Activated T-helper 1 cell treated with anti-CD3 and anti-CD28 coated beads, Interleukin-12 subunit alpha, Interleukin-12 subunit beta, Interleukin-2, Interleukin-4 antibody, amounts not matched to agents 30 ng/mL and 10 ng/mL and 1 ng/mL, durations not matched to agents 14 hours and 24 hours and 36 hours (primary cell): ENCODE results near the gene ETS1. TPM values are rescaled to one million over a fixed set of nuclear protein-coding genes. Genes with fewer than 3 reads are reported as not detected.
A peak's percentile ranks its signal among the peaks of the same experiment; 100 is the strongest.

Experiments used
- DNase-seq: peaks from one replicate; pipeline ENCODE4 v3.0.0; 2021; ENCODE audit warnings: low spot score
- H3K27ac Mint-ChIP-seq: one replicate; pipeline ENCODE4 v1.8.0; 2021; ENCODE audit warnings: mild to moderate bottlenecking, mixed read lengths
- H3K27me3 Mint-ChIP-seq: one replicate; pipeline ENCODE4 v1.8.0; 2022; ENCODE audit warnings: mild to moderate bottlenecking, moderate library complexity, mixed read lengths; ENCODE audit not compliant: insufficient read depth
- H3K36me3 Mint-ChIP-seq: one replicate; pipeline ENCODE4 v1.8.0; 2021; ENCODE audit warnings: low read depth, mixed read lengths
- H3K4me1 Mint-ChIP-seq: one replicate; pipeline ENCODE4 v1.8.0; 2021; ENCODE audit warnings: low read depth, mixed read lengths
- H3K4me3 Mint-ChIP-seq: one replicate; pipeline ENCODE4 v1.8.0; 2021; ENCODE audit warnings: mild to moderate bottlenecking, moderate library complexity, mixed read lengths
- H3K9me3 Mint-ChIP-seq: one replicate; pipeline ENCODE4 v1.8.0; 2021; ENCODE audit warnings: mixed read lengths
- intact Hi-C: fragments of 100-400 bp; cut with micrococcal nuclease; formaldehyde crosslinking; loops from one replicate; pipeline ENCODE4 v1.15.1; 2024
- total RNA-seq: library from RNA; stranded (reverse); gene quantifications from 2 replicates; pipeline ENCODE4 v1.2.3, GENCODE V29; 2022

The ETS1 gene
- total RNA-seq, 1 donor from 2014 or later: 609 TPM

GRCh38 chr11:128520888-128521681 lies 66.3 kb downstream of the ETS1 start:
- Mint-ChIP-seq H3K4me1 (peaks cover 65% of the 10 kb centered on the region), H3K9me3 (no peaks in the 10 kb centered on the region), H3K36me3 (peaks cover 52% of the 10 kb centered on the region), H3K27ac (peak overlapping the region; percentile 98), H3K4me3 (peak overlapping the region; percentile 96), H3K27me3 (no peaks in the 10 kb centered on the region)
- DNase-seq: no peak
- intact Hi-C loops: loop anchor here (1.0 kb wide), 2 partner anchors 11 to 49 kb away; no protein-coding TSS in a partner anchor

GRCh38 chr11:128520206-128520887 lies 67.0 kb downstream of the ETS1 start:
- DNase-seq: no peak
- Mint-ChIP-seq H3K4me1 (peaks cover 65% of the 10 kb centered on the region), H3K4me3 (peak overlapping the region; percentile 96), H3K9me3 (no peaks in the 10 kb centered on the region), H3K27me3 (no peaks in the 10 kb centered on the region), H3K27ac (peak overlapping the region; percentile 98), H3K36me3 (peaks cover 58% of the 10 kb centered on the region)
- intact Hi-C loops: loop anchor here (1.0 kb wide), 1 partner anchor 10 kb away; no protein-coding TSS in a partner anchor

DNA sequence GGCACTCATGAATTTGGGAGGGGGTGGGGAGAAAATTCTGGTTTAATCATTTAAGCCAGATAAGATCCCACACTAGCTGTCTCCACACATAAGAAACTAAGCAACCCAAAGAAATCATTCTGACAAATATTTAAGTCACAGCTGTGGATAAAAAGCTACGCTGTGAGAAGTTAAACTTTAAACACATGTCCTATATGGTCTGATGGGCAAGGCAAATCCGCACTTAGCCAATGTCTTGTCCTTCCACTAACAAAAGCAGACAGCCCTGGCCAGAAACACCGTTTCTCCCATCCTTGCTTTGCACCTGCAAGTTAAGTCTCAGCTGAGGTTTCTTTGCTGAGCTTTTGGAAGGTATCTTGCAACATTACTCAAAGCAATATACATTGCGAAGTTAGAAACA lies 68.0 kb downstream of the ETS1 start:
- H3K27me3 Mint-ChIP-seq: no peaks in the 10 kb centered on the region
- no peaks in the 10 kb centered on the region for H3K9me3 Mint-ChIP-seq
- peaks cover 66% of the 10 kb centered on the region for H3K36me3 Mint-ChIP-seq
- H3K27ac Mint-ChIP-seq: peak overlapping the region; percentile 98
- peak overlapping the region; percentile 96 for H3K4me3 Mint-ChIP-seq
- DNase-seq: no peak
- peaks cover 66% of the 10 kb centered on the region for H3K4me1 Mint-ChIP-seq
- intact Hi-C loops: loop anchor here (2.0 kb wide), 3 partner anchors 15 to 481 kb away; no protein-coding TSS in a partner anchor

DNA sequence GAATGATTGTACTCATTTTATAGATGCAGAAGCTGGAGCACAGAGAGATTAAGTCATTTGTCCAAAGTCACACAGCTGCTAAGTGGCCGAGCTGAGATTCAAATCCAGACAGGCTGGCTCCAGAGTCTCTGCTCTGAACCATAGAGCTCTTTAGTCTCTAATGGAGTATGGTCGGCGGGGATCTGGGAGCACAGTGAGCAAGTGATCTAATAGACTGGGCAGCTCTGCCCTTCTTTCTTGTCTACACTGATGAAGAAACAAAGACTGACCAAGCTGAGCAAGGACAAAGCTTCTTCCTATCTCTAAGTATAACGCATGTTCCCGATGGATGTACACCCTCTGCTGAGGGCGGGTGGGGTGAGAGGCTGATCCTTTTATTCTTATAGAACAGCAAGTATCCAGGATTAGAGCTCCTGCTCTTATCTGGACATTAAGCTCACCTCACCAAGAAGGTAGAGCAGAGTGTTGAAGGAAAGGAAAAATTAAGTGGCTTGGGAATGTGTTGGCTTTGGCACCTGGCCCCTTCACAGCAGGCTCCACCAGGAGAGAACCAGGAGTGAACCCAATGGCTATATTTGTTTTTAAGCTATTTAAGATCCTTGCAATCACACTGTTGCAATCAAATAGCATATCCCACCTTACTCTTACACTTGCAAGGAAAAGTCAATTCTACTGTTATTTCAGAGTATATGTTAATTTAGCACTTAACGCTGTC lies 68.7 kb downstream of the ETS1 start:
- H3K27me3 Mint-ChIP-seq: no peaks in the 10 kb centered on the region
- DNase-seq: no peak
- intact Hi-C loops: loop anchor here (2.0 kb wide), 3 partner anchors 14 to 480 kb away; no protein-coding TSS in a partner anchor
- H3K36me3 Mint-ChIP-seq: peaks cover 72% of the 10 kb centered on the region
- H3K9me3 Mint-ChIP-seq: no peaks in the 10 kb centered on the region
- peak overlapping the region; percentile 98 for H3K27ac Mint-ChIP-seq
- H3K4me3 Mint-ChIP-seq: peak overlapping the region; percentile 96
- peaks cover 67% of the 10 kb centered on the region for H3K4me1 Mint-ChIP-seq

DNA sequence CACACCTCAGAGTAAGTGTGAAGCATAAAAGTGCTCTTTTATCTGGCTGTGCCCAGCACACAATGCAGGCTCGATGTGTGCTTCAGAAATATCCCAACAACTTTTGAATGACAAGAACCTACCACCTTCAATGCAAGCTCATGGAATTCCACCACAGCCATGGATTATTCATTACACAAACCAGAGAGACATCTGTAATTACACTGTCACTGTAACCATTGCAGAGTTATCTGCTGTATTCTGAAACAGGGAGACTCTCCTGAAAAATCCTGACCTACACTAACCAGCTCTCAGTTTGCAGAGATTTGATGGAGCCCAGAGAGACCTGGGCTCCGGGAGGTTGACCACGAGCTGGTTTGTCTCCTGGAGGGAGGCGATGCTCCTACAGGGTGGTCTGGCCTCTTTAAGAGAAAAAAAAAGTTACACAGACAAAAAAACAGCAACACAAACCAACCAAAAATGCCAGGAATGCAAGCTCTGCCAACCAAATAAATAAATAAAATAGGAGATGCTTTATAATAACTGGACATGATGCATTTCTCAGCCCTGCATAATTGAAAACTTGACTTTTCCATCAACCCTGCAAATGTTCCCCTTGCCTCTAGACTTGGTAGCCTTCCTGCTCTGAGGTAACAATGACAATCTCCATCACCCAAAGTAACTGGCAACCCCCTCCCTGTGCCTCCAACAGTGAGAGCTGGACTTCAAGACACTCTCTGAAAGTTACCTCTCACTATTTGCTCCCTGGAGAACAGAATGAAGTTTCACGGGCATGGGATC lies 69.7 kb downstream of the ETS1 start:
- Mint-ChIP-seq H3K4me3 (peak overlapping the region; percentile 96), H3K9me3 (no peaks in the 10 kb centered on the region), H3K4me1 (peaks cover 67% of the 10 kb centered on the region), H3K27me3 (no peaks in the 10 kb centered on the region), H3K36me3 (peaks cover 82% of the 10 kb centered on the region), H3K27ac (peak overlapping the region; percentile 98)
- DNase-seq: no peak
- intact Hi-C loops: loop anchor here (2.0 kb wide), 3 partner anchors 13 to 479 kb away; no protein-coding TSS in a partner anchor

DNA sequence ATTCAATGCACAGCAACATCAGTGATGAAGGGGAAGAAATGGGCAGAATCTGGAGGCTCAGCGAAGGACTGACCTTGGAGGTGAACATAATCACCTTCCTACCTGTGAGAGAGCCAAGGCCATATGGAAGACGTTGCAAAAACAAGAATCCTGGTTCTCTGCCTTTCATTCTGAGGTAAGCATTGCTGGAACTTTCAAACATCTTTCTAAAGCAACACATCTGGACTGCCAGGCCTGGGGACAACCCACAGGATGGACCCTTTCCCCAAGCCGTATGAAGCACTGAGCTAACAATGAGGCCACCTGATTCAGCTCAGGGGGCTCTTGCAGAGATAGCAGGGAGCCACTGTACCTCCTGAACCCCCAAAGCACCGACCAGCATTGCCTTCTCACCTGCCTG lies 70.5 kb downstream of the ETS1 start:
- Mint-ChIP-seq H3K4me3 (peak overlapping the region; percentile 96), H3K4me1 (peaks cover 74% of the 10 kb centered on the region), H3K9me3 (no peaks in the 10 kb centered on the region), H3K27ac (peak overlapping the region; percentile 98), H3K27me3 (no peaks in the 10 kb centered on the region), H3K36me3 (peaks cover 90% of the 10 kb centered on the region)
- no peak for DNase-seq
- intact Hi-C loops: loop anchor here (1.0 kb wide), 2 partner anchors 9 to 19 kb away; no protein-coding TSS in a partner anchor

DNA sequence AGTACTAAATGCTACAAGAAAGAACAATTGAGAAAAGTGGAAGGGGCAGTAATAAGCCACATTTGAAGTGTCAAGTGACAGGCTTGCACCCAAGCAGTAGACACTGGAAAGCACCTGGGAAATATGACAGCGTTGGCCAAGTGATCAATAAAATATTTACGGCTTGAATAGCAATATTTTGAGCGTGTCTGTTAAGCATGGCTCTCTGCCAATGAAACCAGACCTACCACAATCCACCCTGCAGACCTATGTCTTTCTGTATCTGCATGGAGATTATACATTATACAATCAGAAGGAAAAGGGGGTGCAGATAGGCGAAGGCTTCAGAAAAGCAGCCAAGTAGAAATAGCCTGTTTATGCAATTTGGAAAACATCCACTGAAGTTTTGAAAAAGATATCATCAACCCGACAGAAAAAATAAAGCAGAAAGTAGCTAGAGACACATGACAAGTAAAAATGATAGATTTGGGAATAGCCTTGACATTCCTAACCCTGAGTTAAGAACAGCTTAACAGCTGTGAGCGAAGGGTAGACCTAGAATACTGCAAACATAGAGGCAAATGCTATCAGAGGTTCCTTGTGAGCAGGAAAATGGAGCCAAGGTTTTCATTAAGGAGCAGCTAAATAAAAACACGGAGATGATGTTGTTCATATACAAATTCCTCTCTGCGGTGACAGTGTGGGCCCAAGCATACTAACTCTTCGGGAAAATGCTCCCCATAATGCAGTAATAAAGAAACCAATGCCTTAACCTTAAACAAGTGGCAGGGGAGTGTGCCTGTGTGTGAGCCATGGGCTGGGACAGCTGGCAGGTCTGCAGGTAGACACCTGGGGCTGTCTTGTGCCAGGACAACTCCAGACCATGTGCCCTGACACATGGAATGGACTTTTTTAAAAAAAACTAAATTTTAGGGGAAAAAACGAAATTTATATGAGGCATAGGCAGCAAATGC lies 71.3 kb downstream of the ETS1 start:
- H3K4me3 Mint-ChIP-seq: peak overlapping the region; percentile 96
- H3K36me3 Mint-ChIP-seq: peaks cover 89% of the 10 kb centered on the region
- intact Hi-C loops: loop anchor here (1.0 to 2.0 kb wide), 3 partner anchors 8 to 43 kb away; no protein-coding TSS in a partner anchor
- peaks cover 82% of the 10 kb centered on the region for H3K4me1 Mint-ChIP-seq
- H3K27ac Mint-ChIP-seq: peak overlapping the region; percentile 98
- DNase-seq: no peak
- H3K9me3 Mint-ChIP-seq: no peaks in the 10 kb centered on the region
- H3K27me3 Mint-ChIP-seq: no peaks in the 10 kb centered on the region

GRCh38 chr11:128515086-128515485 lies 72.3 kb downstream of the ETS1 start:
- no peak for DNase-seq
- no peaks in the 10 kb centered on the region for H3K27me3 Mint-ChIP-seq
- peaks cover 89% of the 10 kb centered on the region for H3K36me3 Mint-ChIP-seq
- no peaks in the 10 kb centered on the region for H3K9me3 Mint-ChIP-seq
- intact Hi-C loops: loop anchor here (2.0 kb wide), 1 partner anchor 42 kb away; no protein-coding TSS in a partner anchor
- H3K27ac Mint-ChIP-seq: peak overlapping the region; percentile 98
- H3K4me3 Mint-ChIP-seq: peak overlapping the region; percentile 96
- peaks cover 92% of the 10 kb centered on the region for H3K4me1 Mint-ChIP-seq

- intact Hi-C loops: loop anchor here (2.0 to 5.0 kb wide), 2 partner anchors 38 to 41 kb away; no protein-coding TSS in a partner anchor
- Mint-ChIP-seq H3K36me3 (peaks cover 93% of the 10 kb centered on the region), H3K9me3 (no peaks in the 10 kb centered on the region), H3K4me3 (peak overlapping the region; percentile 96), H3K4me1 (peaks cover 100% of the 10 kb centered on the region), H3K27ac (peak overlapping the region; percentile 98), H3K27me3 (no peaks in the 10 kb centered on the region)
- no peak for DNase-seq
These were observed 73.3 kb downstream of the ETS1 start for GRCh38 chr11:128513915-128514681.

GRCh38 chr11:128512474-128512996 lies 74.8 kb downstream of the ETS1 start:
- H3K4me1 Mint-ChIP-seq: peaks cover 100% of the 10 kb centered on the region
- H3K9me3 Mint-ChIP-seq: no peaks in the 10 kb centered on the region
- peak overlapping the region; percentile 98 for H3K27ac Mint-ChIP-seq
- H3K4me3 Mint-ChIP-seq: peak overlapping the region; percentile 96
- no peaks in the 10 kb centered on the region for H3K27me3 Mint-ChIP-seq
- DNase-seq: peak; percentile 40
- peaks cover 89% of the 10 kb centered on the region for H3K36me3 Mint-ChIP-seq
- intact Hi-C loops: loop anchor here (1.0 to 5.0 kb wide), 2 partner anchors 30 to 40 kb away; no protein-coding TSS in a partner anchor
